CD14-positive monocyte (primary cell): Measurements from ENCODE around the gene TANGO6. TPM values are rescaled to one million over a fixed set of nuclear protein-coding genes. Genes with fewer than 3 reads are reported as not detected.

Experiments used
- DNase-seq, 3 donors: peaks; one replicate each; pipeline ENCODE4 v3.0.0-alpha.2; 2011 to 2022
- H2AFZ ChIP-seq: 2 replicates; pipeline ENCODE4 v1.6.0; 2012; ENCODE audit warnings: mild to moderate bottlenecking, low read depth, low read length, inconsistent platforms; ENCODE audit not compliant: insufficient read depth, poor library complexity, severe bottlenecking
- H3K27ac ChIP-seq, 2 donors: 1 replicate in 1 of 2; 2 replicates in 1 of 2; pipeline ENCODE4 v1.5.1; 2012 to 2013; ENCODE audit warnings: low read length in 2 of 2, control low read depth in 1 of 2, inconsistent platforms in 1 of 2, low read depth in 1 of 2, mild to moderate bottlenecking in 1 of 2
- H3K27me3 ChIP-seq, 2 donors: one replicate each; pipeline versions ENCODE4 v1.6.0 to v1.6.1; 2011 to 2013; ENCODE audit warnings: low read length in 2 of 2; ENCODE audit not compliant: control insufficient read depth in 2 of 2, insufficient read depth in 2 of 2
- H3K36me3 ChIP-seq, 2 donors: replicated peaks in 1 of 2; 1 replicate in 1 of 2; 2 replicates in 1 of 2; pipeline versions ENCODE4 v1.5.1 to v1.6.1; 2012 to 2013; ENCODE audit warnings: low read length in 2 of 2, control low read depth in 1 of 2, inconsistent platforms in 1 of 2, mild to moderate bottlenecking in 1 of 2; ENCODE audit not compliant: insufficient read depth in 2 of 2, control insufficient read depth in 1 of 2
- H3K4me1 ChIP-seq, 2 donors: 1 replicate in 1 of 2; 2 replicates in 1 of 2; pipeline versions ENCODE4 v1.5.1 to v1.6.1; 2012 to 2013; ENCODE audit warnings: low read length in 2 of 2, control low read depth in 1 of 2, inconsistent platforms in 1 of 2, mild to moderate bottlenecking in 1 of 2, moderate library complexity in 1 of 2; ENCODE audit not compliant: insufficient read depth in 2 of 2, control insufficient read depth in 1 of 2
- H3K4me2 ChIP-seq: replicated peaks from 2 replicates; pipeline ENCODE3; 2012; ENCODE audit warnings: low read length, moderate library complexity, mild to moderate bottlenecking; ENCODE audit not compliant: poor library complexity, severe bottlenecking; ENCODE audit errors: extremely low read depth
- H3K4me3 ChIP-seq, 3 experiments: fragments of 200-600 bp in 1 of 3; sonication (generic) in 1 of 3; replicated peaks in 1 of 3; 1 replicate in 2 of 3; 2 replicates in 1 of 3; pipeline ENCODE4 v1.5.1; 2011 to 2013; ENCODE audit warnings: low read length in 3 of 3, mild to moderate bottlenecking in 3 of 3, control low read depth in 2 of 3, low read depth in 2 of 3, inconsistent platforms in 1 of 3, moderate library complexity in 1 of 3
- H3K79me2 ChIP-seq: 2 replicates; pipeline ENCODE4 v1.6.0; 2012; ENCODE audit warnings: mild to moderate bottlenecking, control low read depth, inconsistent platforms, low read length, moderate library complexity; ENCODE audit not compliant: insufficient read depth
- H3K9ac ChIP-seq: 2 replicates; pipeline ENCODE4 v1.6.0; 2017; ENCODE audit warnings: low read length, mild to moderate bottlenecking; ENCODE audit not compliant: insufficient read depth, poor library complexity, severe bottlenecking
- H3K9me3 ChIP-seq, 2 donors: replicated peaks in 1 of 2; 1 replicate in 1 of 2; 2 replicates in 1 of 2; pipeline versions ENCODE4 v1.5.1 to v1.6.1; 2012 to 2013; ENCODE audit warnings: low read length in 2 of 2, control low read depth in 1 of 2; ENCODE audit not compliant: control insufficient read depth in 1 of 2, insufficient read depth in 1 of 2
- H4K20me1 ChIP-seq: 2 replicates; pipeline ENCODE4 v1.6.0; 2012; ENCODE audit warnings: mild to moderate bottlenecking, low read length, control low read depth, moderate library complexity; ENCODE audit not compliant: insufficient read depth
- H3K27ac Mint-ChIP-seq, 7 donors: one replicate each; pipeline ENCODE4 v1.8.0; 2020; ENCODE audit warnings: mild to moderate bottlenecking in 7 of 7, mixed read lengths in 7 of 7, moderate library complexity in 6 of 7, inconsistent platforms in 2 of 7
- H3K27me3 Mint-ChIP-seq, 3 donors: one replicate each; pipeline ENCODE4 v1.8.0; 2021 to 2022; ENCODE audit warnings: low read depth in 3 of 3, mild to moderate bottlenecking in 3 of 3, mixed read lengths in 3 of 3, moderate library complexity in 3 of 3, inconsistent platforms in 1 of 3
- H3K36me3 Mint-ChIP-seq, 2 donors: one replicate each; pipeline ENCODE4 v1.8.0; 2020; ENCODE audit warnings: mixed read lengths in 2 of 2, inconsistent platforms in 1 of 2, mild to moderate bottlenecking in 1 of 2
- H3K4me1 Mint-ChIP-seq: one replicate; pipeline ENCODE4 v1.8.0; 2020; ENCODE audit warnings: mild to moderate bottlenecking, mixed read lengths
- H3K4me3 Mint-ChIP-seq, 2 donors: one replicate each; pipeline ENCODE4 v1.8.0; 2020; ENCODE audit warnings: mild to moderate bottlenecking in 2 of 2, mixed read lengths in 2 of 2, moderate library complexity in 1 of 2
- H3K9me3 Mint-ChIP-seq, 7 donors: one replicate each; pipeline ENCODE4 v1.8.0; 2020 to 2022; ENCODE audit warnings: mixed read lengths in 7 of 7, mild to moderate bottlenecking in 6 of 7, moderate library complexity in 6 of 7, inconsistent platforms in 2 of 7
- CTCF ChIP-seq: fragments of 200-600 bp; IDR thresholded peaks from one replicate; pipeline ENCODE4 v1.8.0; 2022; ENCODE audit warnings: antibody characterized with exemption, mild to moderate bottlenecking
- WGBS: methylation state at CpG from one replicate; pipeline ENCODE4 v1.1.5; 2013; ENCODE audit warnings: missing lambda C conversion rate; ENCODE audit not compliant: insufficient coverage; 5-methylcytosine and 5-hydroxymethylcytosine counted together
- intact Hi-C, 2 donors: fragments of 100-400 bp; cut with micrococcal nuclease; formaldehyde crosslinking; loops; one replicate each; pipeline versions ENCODE4 v1.15.0 to v1.15.1; 2023
- polyA plus RNA-seq, 3 donors: library from polyadenylated mRNA; depleted of rRNA in 1 of 3; unstranded in 2 of 3; stranded (reverse) in 1 of 3; fragments of 300-500 nt in 2 of 3; fragments of >200 nt in 1 of 3; fragmentation: Illumina TruSeq in 2 of 3; gene quantifications; 1 replicate in 2 of 3; 2 replicates in 1 of 3; pipeline ENCODE4 v1.2.3, GENCODE V29; 2012 to 2021

TANGO6 gene
- polyA plus RNA-seq, 3 donors, result 6.5 to 8.1 (median 7.3) TPM

DNA sequence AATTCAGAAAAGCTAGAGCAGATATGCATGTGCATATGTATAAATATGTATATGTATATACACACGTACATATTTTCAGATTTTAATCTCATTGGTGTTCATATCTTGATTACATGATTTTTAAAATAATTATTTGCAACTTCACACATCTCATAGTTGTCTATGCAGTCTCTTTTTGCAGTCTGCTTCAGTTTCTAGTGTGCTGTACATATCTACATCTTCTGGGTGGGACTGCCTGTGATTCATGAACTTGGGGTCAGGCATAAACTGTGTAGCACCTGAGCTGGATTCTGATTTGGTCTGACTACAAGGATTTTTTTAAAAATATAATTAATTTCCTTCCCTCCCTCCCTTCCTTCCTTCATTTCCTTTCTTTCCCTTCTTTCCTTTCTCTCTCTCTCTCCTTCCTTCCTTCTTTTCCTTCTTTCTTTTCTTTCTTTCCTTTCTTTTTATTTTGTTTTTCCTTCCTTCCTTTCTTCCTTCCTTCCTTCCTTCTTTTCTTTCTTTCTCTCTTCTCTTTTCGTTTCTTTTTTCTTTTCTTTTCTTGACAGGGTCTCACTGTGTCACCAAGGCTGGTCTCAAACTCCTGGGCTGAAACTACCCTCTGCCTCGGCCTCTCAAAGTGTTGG lies 96.5 kb downstream of the TANGO6 start:
- H3K27me3 Mint-ChIP-seq, result peaks cover 0 to 2% (median 0%) of the 10 kb centered on the region in 3 donors
- H3K36me3 Mint-ChIP-seq, result peaks cover 40% of the 10 kb centered on the region in 2 donors
- no peak for TF ChIP-seq CTCF
- Histone ChIP-seq H3K36me3 (peaks cover 6 to 27% of the 10 kb centered on the region in 2 donors), H3K9ac (no peak overlapping the region), H3K27ac (no peak overlapping the region), H2AFZ (no peak overlapping the region), H3K9me3 (peaks cover 10 to 11% of the 10 kb centered on the region in 2 donors), H3K4me1 (no peaks in the 10 kb centered on the region), H3K79me2 (no peaks in the 10 kb centered on the region), H3K4me3 (no peak overlapping the region), H4K20me1 (no peaks in the 10 kb centered on the region), H3K27me3 (no peaks in the 10 kb centered on the region), H3K4me2 (no peak overlapping the region)
- WGBS, result 100% methylated on average over 1 of the region's 3 CpGs
- intact Hi-C loops, result no loop called here
- peaks cover 6 to 16% (median 12%) of the 10 kb centered on the region in 7 donors for H3K9me3 Mint-ChIP-seq
- no peak overlapping the region for H3K4me3 Mint-ChIP-seq
- no peak for DNase-seq
- peaks cover 11% of the 10 kb centered on the region for H3K4me1 Mint-ChIP-seq
- H3K27ac Mint-ChIP-seq, result peak overlapping the region in 1 of 7 donors; percentile 23

DNA sequence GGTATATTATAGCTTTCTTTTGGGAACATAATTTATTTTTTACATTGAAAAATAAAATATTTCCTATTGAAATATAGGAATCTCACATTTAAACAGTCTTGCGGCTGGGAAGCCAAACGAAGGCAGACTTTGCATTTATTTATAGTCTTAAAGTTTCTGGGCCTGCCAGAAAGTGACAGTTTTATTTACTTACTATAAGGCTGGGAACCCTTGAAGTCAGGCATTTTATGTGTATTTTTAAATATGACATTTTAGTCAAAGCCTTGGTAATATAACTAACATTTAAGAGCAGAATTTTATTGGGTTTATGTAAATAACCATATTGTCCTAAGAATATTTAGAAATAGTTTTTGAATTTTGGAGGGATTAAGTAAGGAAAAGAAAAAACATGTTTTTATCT lies 97.5 kb downstream of the TANGO6 start:
- Histone ChIP-seq H4K20me1 (no peaks in the 10 kb centered on the region), H3K4me3 (no peak overlapping the region), H3K9me3 (peaks cover 10 to 13% of the 10 kb centered on the region in 2 donors), H3K79me2 (no peaks in the 10 kb centered on the region), H3K4me1 (no peaks in the 10 kb centered on the region), H3K9ac (no peak overlapping the region), H3K27me3 (no peaks in the 10 kb centered on the region), H3K27ac (no peak overlapping the region), H2AFZ (no peak overlapping the region), H3K36me3 (peaks cover 6 to 26% of the 10 kb centered on the region in 2 donors), H3K4me2 (no peak overlapping the region)
- H3K36me3 Mint-ChIP-seq, result peaks cover 40 to 50% of the 10 kb centered on the region in 2 donors
- H3K27me3 Mint-ChIP-seq, result peaks cover 0 to 2% (median 0%) of the 10 kb centered on the region in 3 donors
- H3K27ac Mint-ChIP-seq, result no peak overlapping the region
- no CpG with 5 or more reads among the region's 2 CpGs for WGBS
- TF ChIP-seq CTCF, result no peak
- intact Hi-C loops, result no loop called here
- H3K4me3 Mint-ChIP-seq, result no peak overlapping the region
- DNase-seq, result no peak
- H3K9me3 Mint-ChIP-seq, result peaks cover 10 to 23% (median 14%) of the 10 kb centered on the region in 7 donors
- peaks cover 11% of the 10 kb centered on the region for H3K4me1 Mint-ChIP-seq
